GM21381 (cell line): ENCODE results near the gene GRIK2.

Experiments used
- ATAC-seq: cut with Tn5 transposase; IDR thresholded peaks from one replicate; pipeline ENCODE4 v1.9.1; 2021; ENCODE audit warnings: mild to moderate bottlenecking, moderate library complexity; ENCODE audit not compliant: unreplicated experiment

Gene GRIK2

DNA sequence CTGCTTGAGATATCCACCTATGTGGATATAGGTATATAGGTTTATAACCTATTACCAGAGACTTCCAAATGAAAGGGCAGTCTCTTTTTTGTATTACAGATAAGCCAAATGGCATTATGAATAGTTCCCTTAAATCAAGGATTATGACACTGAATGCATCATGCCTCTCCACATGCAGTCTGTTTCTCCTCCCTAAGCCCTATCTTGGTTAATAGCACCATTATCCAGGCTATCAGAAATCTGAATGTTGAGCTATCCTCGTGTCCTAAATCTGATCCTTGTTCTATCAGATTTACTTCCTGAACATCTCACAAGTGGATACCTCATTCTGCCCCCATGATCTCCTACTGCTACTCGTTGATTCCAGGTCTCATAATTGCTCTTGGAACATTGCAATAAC is 138.0 kb downstream of the GRIK2 start:
- no peak for ATAC-seq

DNA sequence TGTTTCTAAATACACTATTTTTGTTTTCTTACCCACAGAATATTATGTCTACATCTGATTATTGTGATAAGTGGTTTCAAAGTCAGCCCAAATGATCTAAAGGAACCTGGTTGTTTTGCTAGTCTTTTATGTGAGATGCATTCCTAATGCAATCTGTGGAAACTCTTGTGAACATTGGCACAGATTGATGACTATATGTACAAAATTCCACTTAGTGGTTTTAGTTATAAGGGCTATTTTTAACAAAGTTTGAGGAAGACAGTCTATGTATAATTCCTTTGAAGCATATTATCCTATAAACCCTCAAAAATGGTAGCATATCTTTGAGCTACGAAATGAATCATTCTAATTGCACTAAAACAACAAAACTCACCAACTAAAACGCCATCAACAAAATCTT is 140.9 kb downstream of the GRIK2 start:
- no peak for ATAC-seq

DNA sequence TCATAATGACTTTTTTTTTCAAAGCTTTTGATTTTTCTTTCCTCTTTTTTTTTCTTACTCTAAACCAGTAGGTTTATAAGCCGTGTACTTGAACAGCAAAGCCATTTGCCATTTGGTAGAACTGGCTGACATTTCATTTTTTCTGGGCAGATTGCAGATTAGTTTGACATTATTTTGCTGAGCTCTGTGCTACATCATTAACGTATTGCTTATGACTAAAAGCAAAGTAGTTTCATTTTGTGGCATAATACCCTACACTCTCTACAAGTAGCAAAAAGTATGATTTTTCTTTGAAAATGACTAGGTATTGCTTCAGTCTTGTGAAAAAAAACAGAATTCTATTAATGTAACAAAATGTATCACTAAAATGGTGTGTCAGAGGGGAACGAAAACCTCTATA is 141.3 kb downstream of the GRIK2 start:
- no peak for ATAC-seq

DNA sequence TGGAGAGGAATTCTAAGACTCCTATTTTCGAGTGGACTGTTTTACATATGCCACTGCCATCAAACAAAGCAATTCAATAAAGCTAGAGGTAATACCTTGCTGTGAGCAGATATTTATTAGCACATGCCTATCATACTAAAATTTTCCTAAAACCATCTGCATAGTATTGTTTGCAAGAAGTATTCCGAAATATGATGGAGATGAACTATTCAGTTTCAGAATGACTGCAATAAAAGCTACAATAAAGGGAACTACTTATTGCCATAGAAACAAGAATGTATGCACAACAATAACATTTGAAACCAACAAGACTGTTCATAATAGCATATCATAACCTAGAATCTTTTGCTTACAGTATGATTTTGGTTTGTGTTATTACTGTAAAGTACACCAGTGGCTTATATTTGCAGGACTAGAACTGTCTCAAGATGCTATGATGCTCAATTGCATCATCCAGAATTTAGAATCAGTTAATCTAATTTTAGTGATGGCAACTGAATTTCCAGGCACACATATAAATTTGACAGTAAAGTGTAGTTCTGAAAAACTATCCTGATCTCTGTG is 144.3 kb downstream of the GRIK2 start:
- ATAC-seq: no peak

DNA sequence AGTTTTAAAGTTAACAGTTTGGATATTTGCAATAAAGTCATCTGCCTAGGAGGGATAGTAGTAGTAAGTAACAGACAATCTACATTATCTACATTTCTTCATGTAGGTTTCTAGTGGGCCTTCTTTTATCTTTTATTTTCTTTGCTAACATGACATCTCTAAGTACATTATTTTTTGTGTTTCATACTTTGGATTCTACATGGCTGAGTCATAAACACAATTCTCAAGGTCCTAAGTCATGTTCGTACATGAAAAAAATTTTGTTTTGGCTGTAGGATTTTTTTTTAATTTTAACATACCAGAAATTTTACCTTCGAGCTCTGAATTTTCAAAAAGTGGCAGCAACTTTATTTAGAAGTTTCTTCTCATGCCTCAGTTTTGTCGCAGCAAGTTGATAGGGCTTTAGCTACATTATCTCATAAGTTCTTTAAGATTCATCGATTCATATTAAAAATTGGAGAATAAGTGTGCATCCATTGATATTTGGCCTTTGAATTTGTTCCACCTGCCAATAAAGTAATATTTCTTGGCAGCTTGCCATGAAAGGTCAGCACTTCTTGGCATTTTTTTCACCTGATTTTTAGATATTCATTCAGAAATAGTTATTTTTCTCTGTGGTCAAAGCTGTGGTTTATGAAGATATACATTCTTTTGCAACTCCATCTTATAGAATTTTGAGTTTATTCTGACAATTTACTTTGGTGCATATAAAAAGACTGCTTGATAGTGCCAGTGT is 146.2 kb downstream of the GRIK2 start:
- ATAC-seq: no peak

DNA sequence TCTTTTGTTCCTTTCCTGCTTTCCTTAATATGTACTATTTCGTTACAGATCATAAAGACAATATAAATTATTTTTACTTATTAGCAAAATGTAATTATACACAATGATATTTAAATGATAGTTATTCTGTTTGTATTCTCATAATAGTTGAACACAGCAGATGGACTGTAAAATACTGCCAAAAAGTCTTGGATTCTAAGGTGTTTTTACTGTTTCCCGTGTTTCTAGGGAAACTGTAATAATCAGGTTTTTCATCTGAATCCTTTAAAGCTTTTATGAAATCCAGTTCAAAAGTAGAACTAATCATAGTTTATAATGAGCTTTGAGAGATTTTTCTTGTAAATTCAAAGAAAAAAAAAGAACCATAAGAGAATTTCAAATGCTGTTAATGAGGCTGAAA is 148.4 kb downstream of the GRIK2 start:
- no peak for ATAC-seq

DNA sequence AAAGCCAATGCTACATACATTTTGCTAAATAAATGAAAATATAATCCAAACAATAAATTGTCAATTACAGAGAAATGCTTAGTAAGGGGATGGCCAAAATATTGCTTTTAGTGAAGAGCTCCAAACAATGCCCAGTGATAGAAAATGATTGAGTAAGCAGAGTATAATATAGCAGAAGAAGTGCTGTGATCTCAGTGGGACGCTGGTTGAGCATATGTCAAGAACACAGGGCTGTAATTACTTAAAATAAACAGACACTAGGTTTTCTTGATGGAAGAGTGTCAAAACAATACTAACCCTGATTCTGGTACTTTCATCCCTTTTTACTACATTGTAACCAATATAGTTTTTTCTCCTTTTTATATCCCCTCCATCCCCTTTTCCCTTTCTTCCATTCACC is 150.3 kb downstream of the GRIK2 start:
- no peak for ATAC-seq

DNA sequence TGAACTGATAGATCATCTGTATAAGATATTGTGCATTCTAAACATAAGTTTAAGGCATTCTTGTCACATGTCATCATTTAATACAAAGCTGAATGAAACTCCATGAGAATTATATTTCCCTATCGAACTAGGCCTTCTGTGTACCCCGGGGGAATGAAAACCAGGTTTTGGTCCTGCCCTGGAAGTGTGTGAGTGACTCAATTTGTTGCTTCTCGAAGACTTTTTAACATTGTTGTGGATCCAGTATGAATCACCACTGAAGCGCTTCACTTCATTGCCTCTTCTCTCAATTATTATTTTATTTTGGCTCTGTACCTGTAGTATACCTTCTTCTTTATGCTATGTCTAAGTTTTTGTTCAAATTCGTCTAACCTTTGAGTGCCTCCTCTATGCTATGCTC is 150.8 kb downstream of the GRIK2 start:
- no peak for ATAC-seq

DNA sequence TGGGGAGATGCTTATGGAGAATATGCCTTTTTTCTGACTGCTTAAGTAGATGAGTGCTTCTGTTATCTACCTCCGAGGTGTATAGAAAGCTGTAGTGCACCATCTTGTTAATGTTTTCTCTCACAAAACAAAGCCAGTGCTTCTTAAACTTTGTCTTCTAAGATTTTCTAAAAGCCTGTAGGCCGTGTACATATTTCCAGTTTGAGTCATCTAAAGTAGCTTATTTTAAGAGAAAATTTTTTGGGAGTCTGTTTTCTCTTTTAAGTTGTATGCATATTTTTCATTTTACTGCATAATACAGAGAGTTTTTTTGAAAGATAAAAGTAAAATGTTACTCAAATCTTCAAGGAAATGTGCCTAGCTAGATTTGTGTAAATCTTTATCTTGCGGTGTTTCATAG is 151.7 kb downstream of the GRIK2 start:
- ATAC-seq: no peak

DNA sequence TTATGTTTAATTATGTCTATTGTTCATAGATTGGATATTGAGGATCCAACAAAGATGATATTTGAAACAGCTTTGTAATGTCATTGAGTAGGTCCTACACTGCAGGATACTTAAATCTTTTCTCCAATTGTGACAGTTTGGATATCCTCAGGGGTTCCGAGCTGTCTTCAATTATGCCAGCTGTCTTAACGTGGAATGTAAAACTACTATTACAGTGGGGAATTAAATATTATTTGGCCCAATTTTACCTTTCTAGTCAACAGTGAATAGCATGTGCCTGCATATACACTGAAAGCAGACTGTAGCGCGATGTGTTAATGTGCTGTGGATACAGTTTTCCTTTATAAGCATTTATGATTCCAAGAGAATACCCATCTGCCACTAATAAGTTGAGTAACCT is 156.9 kb downstream of the GRIK2 start:
- no peak for ATAC-seq

DNA sequence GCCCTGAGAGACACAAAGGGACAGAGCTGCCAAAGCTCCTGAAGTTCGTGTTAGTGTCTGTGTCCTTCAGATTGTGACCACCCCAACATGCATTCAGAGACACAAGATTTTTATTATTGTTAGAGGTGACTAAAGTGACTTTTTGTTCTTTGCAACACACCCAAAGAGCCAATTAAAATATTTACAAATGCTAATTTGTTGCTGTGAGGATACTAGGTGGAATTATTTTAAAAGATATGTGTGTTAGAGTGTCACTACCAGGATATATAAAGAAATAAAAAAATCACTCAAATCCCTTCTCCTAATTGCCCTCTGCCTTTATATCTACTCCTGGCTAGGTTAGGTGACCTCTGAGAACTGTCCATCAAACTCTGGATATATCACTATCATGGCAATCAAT is 160.7 kb downstream of the GRIK2 start:
- ATAC-seq: no peak

DNA sequence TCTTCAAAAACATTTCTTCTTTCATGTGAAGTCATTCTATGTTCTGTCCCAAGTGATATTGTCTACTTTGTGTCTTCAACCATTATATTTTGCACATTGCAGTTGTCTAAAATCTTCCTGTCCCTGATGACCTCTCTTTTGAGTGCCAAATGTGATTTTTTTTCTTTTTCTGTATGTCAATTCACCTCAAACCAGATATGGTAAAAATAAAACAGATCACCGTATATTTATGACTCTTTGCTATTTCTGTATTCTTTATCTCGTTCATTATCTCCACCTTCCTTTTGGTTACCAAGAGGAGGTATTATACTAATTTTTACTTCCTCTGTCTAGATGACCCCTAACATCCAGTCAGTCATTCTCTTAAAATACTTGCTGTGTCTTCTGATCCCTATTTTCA is 165.2 kb downstream of the GRIK2 start:
- no peak for ATAC-seq

DNA sequence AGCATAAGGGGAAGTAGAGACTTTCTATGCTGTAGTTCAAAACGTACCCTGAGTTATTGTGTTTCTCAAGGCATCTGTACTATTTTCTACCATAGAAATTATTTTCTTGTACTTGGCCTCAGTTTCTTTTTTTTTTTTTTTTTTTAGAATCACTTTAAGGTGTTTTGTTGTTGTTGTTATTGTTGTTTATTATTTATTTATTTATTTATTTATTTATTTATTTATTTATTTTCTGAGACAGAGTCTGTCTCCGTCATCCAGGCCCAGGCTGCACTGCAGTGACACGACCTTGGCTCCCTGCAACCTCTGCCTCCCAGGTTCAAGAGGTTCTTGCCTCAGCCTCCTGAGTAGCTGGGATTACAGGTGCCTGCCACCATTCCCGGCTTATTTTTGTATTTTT is 179.1 kb downstream of the GRIK2 start:
- ATAC-seq: no peak

DNA sequence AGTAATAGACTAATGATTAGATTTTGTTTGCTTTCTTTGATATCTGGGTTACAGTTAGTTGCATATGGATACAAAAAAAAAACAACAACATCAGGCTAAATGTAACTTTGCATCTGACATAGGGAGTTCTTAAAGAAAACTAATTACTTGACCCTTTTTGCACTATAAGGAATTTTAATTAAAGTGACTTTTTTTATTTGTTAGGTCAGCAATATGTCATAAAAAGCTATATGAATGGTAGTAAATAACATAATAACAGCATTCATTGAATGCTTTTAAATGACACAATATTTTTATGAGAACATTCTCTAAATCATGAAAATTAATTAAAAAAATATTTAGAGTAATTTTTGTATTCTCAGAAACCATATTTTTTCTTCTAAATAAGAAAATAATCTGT is 183.6 kb downstream of the GRIK2 start:
- no peak for ATAC-seq

DNA sequence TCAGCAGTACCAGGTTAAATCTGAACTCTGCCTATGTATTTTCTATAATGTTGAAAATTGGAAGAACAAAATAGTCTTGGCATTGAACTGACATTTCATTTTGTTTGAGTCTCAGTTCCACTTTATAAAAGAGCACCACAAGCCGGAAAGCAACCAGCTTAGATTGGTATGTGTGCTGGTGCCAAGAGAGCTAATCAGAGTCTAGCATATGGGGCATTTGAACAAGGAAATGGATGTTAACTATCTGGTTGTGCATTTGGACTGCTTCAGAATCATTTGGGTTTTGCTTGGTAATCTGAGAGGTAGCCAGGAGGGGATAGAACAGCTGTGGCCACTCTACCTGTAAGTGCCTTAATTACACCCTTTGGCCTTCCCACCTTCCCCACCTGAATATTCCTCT is 184.8 kb downstream of the GRIK2 start:
- ATAC-seq: no peak

DNA sequence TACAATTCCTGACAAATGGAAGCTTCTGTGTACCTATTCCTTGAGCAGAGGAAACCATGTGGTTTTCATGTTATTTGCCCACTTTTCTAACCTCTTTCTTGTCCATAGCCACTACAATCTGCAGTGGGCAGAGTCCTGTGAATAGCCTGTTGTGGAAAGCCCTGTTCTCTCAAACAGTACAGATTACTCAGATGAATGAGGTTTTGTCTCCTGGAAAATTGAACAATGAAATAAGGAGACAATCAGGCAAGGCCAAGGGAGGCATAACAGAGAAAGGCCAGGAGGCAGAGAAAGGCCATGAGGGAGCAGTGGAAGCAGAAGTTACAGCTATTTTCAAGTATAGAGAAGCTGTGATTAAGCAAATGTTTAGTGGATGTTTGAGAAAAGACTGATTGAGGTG is 189.3 kb downstream of the GRIK2 start:
- no peak for ATAC-seq

DNA sequence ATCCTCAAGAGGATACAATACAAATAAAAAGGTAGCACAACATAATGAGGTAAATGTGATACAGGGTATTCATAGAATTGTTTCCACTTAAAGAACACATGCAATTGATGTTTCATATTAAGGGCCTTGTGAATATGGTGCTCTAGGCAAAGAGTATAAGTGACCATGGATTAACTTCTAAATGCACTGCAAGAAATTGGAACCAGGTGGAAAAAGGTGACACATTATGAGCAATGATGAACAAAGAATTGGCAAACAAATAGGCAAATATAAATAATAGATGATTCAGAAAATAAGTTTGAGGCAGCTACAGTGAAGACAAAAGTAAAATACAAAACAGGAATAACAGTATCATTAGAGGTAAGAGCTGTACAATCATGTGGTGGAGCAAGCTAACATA is 192.0 kb downstream of the GRIK2 start:
- no peak for ATAC-seq

DNA sequence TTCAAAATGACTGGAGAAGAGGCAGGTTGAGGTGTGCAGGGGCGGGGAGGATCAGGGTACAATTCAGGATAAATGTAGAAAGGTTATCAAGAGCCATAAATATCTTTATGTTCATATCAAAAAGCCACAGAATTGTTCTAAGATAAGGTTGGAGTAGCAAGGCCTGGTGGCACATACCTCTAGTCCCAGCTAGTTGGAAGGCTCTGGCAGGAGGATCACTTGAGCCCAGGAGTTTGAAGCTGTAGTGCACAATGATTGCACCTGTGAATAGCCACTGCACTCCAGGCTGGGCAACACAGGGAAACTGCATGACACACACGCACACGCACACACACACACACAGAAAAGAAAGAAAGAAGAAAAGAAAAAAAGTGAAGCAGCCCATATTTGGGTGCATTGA is 194.8 kb downstream of the GRIK2 start:
- no peak for ATAC-seq

DNA sequence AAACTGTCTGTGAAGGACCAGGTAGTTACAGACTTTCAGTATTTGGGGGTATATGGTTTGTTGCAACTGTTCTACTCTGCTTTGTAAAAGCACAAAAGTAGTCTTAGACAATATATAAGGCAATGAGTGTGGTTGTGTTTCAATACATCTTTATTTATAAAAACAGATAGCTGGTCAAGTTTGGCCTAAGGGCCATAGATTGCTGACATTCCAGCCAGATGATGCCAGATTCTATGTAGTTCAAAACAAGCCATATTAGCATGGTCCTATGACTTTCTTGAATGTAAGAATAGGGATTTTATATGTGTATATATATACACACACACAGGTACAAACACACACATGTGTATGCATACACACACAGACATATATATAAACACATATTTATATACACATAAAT is 201.8 kb downstream of the GRIK2 start:
- no peak for ATAC-seq

DNA sequence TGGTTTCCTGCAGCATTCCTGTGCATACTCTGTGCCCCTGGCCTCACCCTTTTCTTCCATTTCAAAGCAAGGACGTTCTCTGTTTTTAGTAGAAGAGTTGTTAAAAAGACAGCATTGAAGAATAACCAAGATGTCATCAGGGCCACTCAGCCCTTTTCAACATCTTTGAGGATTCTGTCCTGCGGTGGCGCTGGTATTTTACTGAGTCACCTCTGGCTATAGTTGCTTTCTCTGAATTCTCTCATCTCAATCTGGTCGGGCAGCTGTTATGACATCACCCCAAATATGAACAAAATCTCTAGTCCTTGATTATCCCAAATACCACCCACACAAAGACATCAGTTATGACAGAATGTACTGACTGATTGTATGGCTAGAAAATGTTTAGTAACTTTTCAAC is 204.2 kb downstream of the GRIK2 start:
- no peak for ATAC-seq

DNA sequence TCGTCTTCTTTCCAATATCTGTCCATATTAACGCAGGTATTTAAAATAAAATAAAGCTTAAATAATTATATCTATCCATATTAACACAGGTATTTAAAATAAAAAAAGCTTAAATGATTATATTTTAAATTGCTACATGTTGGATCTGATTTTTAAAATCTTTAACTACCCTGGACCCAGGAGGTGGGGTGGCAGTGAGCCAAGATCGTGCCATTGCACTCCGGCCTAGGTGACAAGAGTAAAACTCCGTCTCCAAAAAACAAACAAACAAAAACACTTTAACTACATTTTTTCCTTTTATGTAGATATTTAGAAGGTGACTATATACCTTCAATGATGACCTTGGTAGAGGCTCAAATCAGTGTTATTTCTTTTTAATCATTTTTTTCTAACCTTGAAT is 211.9 kb downstream of the GRIK2 start:
- ATAC-seq: no peak

DNA sequence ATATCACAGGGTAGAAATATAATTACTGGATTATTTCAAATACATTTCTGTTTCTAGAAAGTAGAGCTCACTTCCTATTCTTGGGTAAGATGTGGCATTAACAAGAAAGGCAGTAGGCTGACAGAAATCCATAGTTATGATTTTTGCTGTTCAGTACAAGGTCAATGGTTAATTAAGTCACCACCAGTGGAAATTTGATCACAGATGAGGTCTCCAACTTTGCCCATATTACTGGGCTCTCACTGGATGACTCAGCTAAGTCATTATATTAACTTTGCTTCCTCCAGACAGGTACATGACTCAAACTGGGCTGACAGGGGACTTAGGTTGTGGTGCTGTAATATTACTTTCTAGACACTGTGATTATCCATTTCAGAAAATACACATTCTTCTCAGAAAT is 212.4 kb downstream of the GRIK2 start:
- ATAC-seq: no peak

DNA sequence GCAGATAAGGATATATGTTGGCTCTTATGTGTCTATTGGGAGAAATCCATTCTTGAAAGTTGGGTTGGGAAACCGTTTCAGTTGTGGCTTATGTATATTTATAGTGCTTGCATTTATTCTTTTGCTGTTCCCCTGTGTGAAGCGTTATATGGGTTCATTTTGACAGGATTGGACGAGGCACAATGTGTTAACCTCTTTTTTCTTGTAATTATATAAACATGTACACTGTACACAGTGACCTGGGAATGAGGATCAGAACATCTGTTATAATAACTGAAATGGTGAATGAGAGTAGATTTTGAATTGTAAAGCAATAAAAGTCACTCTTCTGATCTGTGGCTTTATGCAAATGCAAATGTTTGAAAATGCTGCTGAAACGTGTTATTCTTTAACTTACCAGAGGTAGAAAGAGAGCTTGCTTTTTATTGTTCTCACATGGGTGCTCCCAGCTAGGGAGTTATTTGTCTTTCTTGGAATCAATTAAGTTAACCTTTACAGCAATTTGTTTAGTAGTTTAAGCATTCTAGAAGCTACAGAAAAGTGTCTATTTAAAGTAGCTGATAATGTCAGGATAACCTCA is 213.7 kb downstream of the GRIK2 start:
- ATAC-seq: no peak
